ENCODE measurements around the gene ARHGAP28. TPM values are rescaled to one million over a fixed set of nuclear protein-coding genes. Genes with fewer than 3 reads are reported as not detected.

Gene ARHGAP28
- total RNA-seq, 1 experiment from 2014 or later = 0.41 TPM

DNA sequence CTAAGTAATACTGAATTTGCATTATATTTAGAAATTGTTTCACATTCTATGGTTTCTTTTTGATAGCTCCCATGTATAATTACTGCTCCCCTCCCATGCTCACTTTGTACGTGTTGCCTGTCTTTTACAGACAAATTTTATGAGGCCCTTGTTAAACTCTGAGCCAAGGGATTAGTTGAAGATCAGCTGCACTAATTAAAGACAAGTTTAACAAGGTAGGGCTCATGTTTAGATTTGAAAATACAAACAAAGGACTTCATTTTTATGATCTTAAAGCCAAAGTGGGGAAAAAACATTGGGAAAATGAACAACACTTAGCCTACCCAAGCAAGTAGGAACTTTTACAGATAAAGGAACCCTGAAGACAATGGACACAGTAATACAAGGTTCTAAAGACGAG lies 46.2 kb downstream of the ARHGAP28 start:
- ChIA-PET POLR2A (interaction anchor here (0.5 kb wide), 1 partner anchor 106 kb away, joined by 3 read pairs; no protein-coding TSS in a partner anchor), CTCF (no interaction called here)
- no peaks in the 10 kb centered on the region for H3K9me3 ChIP-seq (ENCODE audit: control insufficient read depth, insufficient read depth, low read depth, low read length)
- DNase-seq (ENCODE audit: low read depth, low spot score) (no peak), ATAC-seq (no peak)
- no peak overlapping the region for H3K27ac ChIP-seq (ENCODE audit: low read length)
- intact Hi-C loops (cut with micrococcal nuclease; ENCODE audit: unreplicated experiment) = no loop called here
- no peaks in the 10 kb centered on the region for H3K27me3 ChIP-seq (ENCODE audit: control insufficient read depth, insufficient read depth, low read length)
- no TSS peak for BruUV-seq (replicated peaks)
- H3K4me3 ChIP-seq (ENCODE audit: low read depth in 2 of 2, low read length in 2 of 2) = no peak overlapping the region
- no peaks in the 10 kb centered on the region for H3K36me3 ChIP-seq (ENCODE audit: control insufficient read depth, insufficient read depth, low read length)
- TF ChIP-seq REST (IDR thresholded peaks at IDR 0.05; ENCODE audit: insufficient read depth in 1 of 2, low read depth in 2 of 2, low read length in 1 of 2) = no peak
- TF ChIP-seq CTCF (IDR thresholded peaks at IDR 0.05) = no peak
- no peak for TF ChIP-seq TCF7L2 (IDR thresholded peaks at IDR 0.05; ENCODE audit: low read depth, low read length)
- TF ChIP-seq SIN3A (IDR thresholded peaks at IDR 0.05; ENCODE audit: borderline replicate concordance, insufficient read depth, low read depth, low read length) = no peak
- no peak for TF ChIP-seq POLR2AphosphoS5 (IDR thresholded peaks at IDR 0.05; ENCODE audit: low read depth, low read length)
- H3K4me1 ChIP-seq (ENCODE audit: control insufficient read depth, insufficient read depth, low read length) = no peaks in the 10 kb centered on the region
- in situ Hi-C loops (cut with HindIII; ENCODE audit: low pct_unique_long_range_greater_than_20kb, low sequenced_read_pairs) = no loop called here

GRCh38 chr18:6776188-6776587 lies 46.7 kb downstream of the ARHGAP28 start:
- Histone ChIP-seq H3K27ac (ENCODE audit: low read length) (no peak overlapping the region), H3K27me3 (ENCODE audit: control insufficient read depth, insufficient read depth, low read length) (no peaks in the 10 kb centered on the region), H3K4me3 (ENCODE audit: low read depth in 2 of 2, low read length in 2 of 2) (no peak overlapping the region), H3K36me3 (ENCODE audit: control insufficient read depth, insufficient read depth, low read length) (no peaks in the 10 kb centered on the region), H3K9me3 (ENCODE audit: control insufficient read depth, insufficient read depth, low read depth, low read length) (no peaks in the 10 kb centered on the region), H3K4me1 (ENCODE audit: control insufficient read depth, insufficient read depth, low read length) (no peaks in the 10 kb centered on the region)
- DNase-seq (ENCODE audit: low read depth, low spot score) = no peak
- CTCF ChIA-PET = no interaction called here
- no peak for ATAC-seq
- in situ Hi-C loops (cut with HindIII; ENCODE audit: low pct_unique_long_range_greater_than_20kb, low sequenced_read_pairs) (no loop called here), intact Hi-C loops (cut with micrococcal nuclease; ENCODE audit: unreplicated experiment) (no loop called here)
- BruUV-seq (replicated peaks) = no TSS peak
- POLR2A ChIA-PET = interaction anchor here (0.5 kb wide), 1 partner anchor 107 kb away, joined by 3 read pairs; no protein-coding TSS in a partner anchor
- no peak for TF ChIP-seq POLR2AphosphoS5 (IDR thresholded peaks at IDR 0.05; ENCODE audit: low read depth, low read length)
- TF ChIP-seq SIN3A (IDR thresholded peaks at IDR 0.05; ENCODE audit: borderline replicate concordance, insufficient read depth, low read depth, low read length) = no peak

DNA sequence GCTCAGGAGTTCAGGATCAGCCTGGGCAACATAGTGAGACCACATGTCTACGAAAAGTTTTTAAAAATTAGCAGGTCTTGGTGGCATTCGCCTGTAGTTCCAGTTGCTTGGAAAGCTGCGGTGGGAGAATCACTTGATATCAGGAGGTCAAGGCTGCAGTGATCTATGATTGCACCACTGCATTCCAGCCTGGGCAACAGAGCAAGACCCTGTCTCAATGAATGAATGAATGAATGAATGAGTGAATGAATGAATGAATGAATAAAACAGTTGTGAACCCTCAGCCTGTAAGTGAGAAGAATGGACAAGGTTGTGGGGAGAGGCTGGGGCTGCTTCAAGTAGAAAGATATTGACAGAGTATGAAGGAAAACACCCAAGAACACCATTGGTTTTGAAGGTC lies 48.0 kb downstream of the ARHGAP28 start:
- intact Hi-C loops (cut with micrococcal nuclease; ENCODE audit: unreplicated experiment) = no loop called here
- Histone ChIP-seq H3K4me1 (ENCODE audit: control insufficient read depth, insufficient read depth, low read length) (no peaks in the 10 kb centered on the region), H3K4me3 (ENCODE audit: low read depth in 2 of 2, low read length in 2 of 2) (no peak overlapping the region), H3K27ac (ENCODE audit: low read length) (no peak overlapping the region), H3K9me3 (ENCODE audit: control insufficient read depth, insufficient read depth, low read depth, low read length) (no peaks in the 10 kb centered on the region), H3K27me3 (ENCODE audit: control insufficient read depth, insufficient read depth, low read length) (no peaks in the 10 kb centered on the region), H3K36me3 (ENCODE audit: control insufficient read depth, insufficient read depth, low read length) (no peaks in the 10 kb centered on the region)
- ChIA-PET POLR2A (no interaction called here), CTCF (no interaction called here)
- TF ChIP-seq REST (IDR thresholded peaks at IDR 0.05; ENCODE audit: insufficient read depth in 1 of 2, low read depth in 2 of 2, low read length in 1 of 2) = no peak
- no peak for TF ChIP-seq POLR2AphosphoS5 (IDR thresholded peaks at IDR 0.05; ENCODE audit: low read depth, low read length)
- no peak for TF ChIP-seq SIN3A (IDR thresholded peaks at IDR 0.05; ENCODE audit: borderline replicate concordance, insufficient read depth, low read depth, low read length)
- TF ChIP-seq TCF7L2 (IDR thresholded peaks at IDR 0.05; ENCODE audit: low read depth, low read length) = no peak
- TF ChIP-seq CTCF (IDR thresholded peaks at IDR 0.05) = no peak
- in situ Hi-C loops (cut with HindIII; ENCODE audit: low pct_unique_long_range_greater_than_20kb, low sequenced_read_pairs) = no loop called here
- no TSS peak for BruUV-seq (replicated peaks)
- ATAC-seq (no peak), DNase-seq (ENCODE audit: low read depth, low spot score) (no peak)
